ENCODE results near the gene PARD3B.

The PARD3B gene

GRCh38 chr2:205654878-205655605, 1109.8 kb downstream of the PARD3B start:
- in situ Hi-C loops (cut with MboI; ENCODE audit: low sequenced_read_pairs): no loop called here
- H3K9me3 ChIP-seq: no peaks in the 10 kb centered on the region
- peaks cover 7% of the 10 kb centered on the region for H3K4me1 ChIP-seq
- no peaks in the 10 kb centered on the region for H3K36me3 ChIP-seq (replicated peaks)
- no peak overlapping the region for H3K4me3 ChIP-seq
- H3K27me3 ChIP-seq (ENCODE audit: low read depth): no peaks in the 10 kb centered on the region; the same call in 1 of the 2 replicates
- no peak for DNase-seq (ENCODE audit: low spot score in 2 of 2)

DNA sequence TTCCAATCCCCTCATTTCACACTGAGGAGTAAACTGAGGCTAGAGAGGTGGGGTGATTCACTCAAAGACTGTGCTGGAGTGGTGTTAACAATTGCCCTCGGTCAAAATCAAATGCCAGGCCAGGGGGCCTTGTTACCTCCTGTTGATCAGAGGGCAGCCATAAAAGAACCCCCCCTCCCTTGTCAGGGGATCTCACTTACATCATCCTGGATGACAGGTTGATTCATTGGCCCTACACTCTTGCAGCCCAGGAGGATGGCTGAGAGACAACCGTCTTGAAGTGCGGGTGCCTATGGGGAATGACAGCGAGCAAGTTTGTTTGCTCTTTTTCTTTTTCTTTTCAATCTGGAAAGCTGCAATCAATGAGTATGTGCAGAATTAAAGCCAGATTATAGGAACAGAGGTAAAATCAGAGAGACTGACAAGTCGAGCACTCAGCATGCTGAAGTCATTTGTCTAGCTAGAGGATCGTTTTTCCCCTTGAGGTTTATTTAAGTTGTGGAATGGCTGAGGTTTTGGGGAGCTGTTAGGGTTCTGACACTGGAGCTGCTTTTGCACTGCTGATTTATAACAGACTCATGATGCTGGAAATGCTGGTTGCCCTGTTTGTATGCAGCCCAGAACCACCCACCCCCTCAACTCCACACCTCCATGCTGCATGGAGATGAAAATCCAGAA, 1110.6 kb downstream of the PARD3B start:
- no peak overlapping the region for H3K4me3 ChIP-seq
- H3K27me3 ChIP-seq (ENCODE audit: low read depth): peaks cover 3% of the 10 kb centered on the region; the same call in 1 of the 2 replicates
- in situ Hi-C loops (cut with MboI; ENCODE audit: low sequenced_read_pairs): no loop called here
- H3K9me3 ChIP-seq: no peaks in the 10 kb centered on the region
- H3K36me3 ChIP-seq (replicated peaks): no peaks in the 10 kb centered on the region
- no peak for DNase-seq (ENCODE audit: low spot score in 2 of 2)
- no peaks in the 10 kb centered on the region; the same call in 1 of the 2 replicates for H3K4me1 ChIP-seq

- H3K9me3 ChIP-seq: no peaks in the 10 kb centered on the region
- H3K36me3 ChIP-seq (replicated peaks): no peaks in the 10 kb centered on the region
- H3K4me1 ChIP-seq: no peaks in the 10 kb centered on the region
- H3K4me3 ChIP-seq: no peak overlapping the region
- in situ Hi-C loops (cut with MboI; ENCODE audit: low sequenced_read_pairs): no loop called here
- DNase-seq (ENCODE audit: low spot score in 2 of 2): no peak
- H3K27me3 ChIP-seq (ENCODE audit: low read depth): peaks cover 3% of the 10 kb centered on the region; the same call in 1 of the 2 replicates
Observed at GRCh38 chr2:205656461-205656860, 1111.2 kb downstream of the PARD3B start.

GRCh38 chr2:205656941-205657340, 1111.7 kb downstream of the PARD3B start:
- Histone ChIP-seq H3K4me1 (no peaks in the 10 kb centered on the region), H3K9me3 (no peaks in the 10 kb centered on the region), H3K27me3 (ENCODE audit: low read depth) (peaks cover 3% of the 10 kb centered on the region; the same call in 1 of the 2 replicates), H3K4me3 (no peak overlapping the region), H3K36me3 (replicated peaks) (no peaks in the 10 kb centered on the region)
- in situ Hi-C loops (cut with MboI; ENCODE audit: low sequenced_read_pairs): no loop called here
- no peak for DNase-seq (ENCODE audit: low spot score in 2 of 2)

DNA sequence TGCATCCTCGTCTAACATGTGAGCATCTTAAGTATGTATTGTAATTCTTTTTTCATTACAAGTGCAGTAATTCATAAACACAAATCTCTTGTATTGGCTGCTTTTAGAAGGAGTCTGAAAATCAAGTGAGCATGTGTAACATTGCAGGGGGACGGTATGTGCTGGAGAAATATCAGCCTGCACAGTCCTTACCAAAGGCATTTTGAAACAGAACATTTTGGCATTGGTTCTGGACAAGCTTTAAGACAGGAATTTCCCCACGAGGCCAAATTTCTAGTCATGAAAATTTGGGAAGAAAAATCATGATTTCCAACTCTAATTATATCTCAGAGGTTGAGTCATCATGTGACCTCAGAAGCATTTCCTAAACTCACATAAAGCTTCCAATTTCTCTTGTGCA, 1112.3 kb downstream of the PARD3B start:
- in situ Hi-C loops (cut with MboI; ENCODE audit: low sequenced_read_pairs): no loop called here
- Histone ChIP-seq H3K4me1 (no peaks in the 10 kb centered on the region), H3K4me3 (no peak overlapping the region), H3K9me3 (no peaks in the 10 kb centered on the region), H3K27me3 (ENCODE audit: low read depth) (peaks cover 3% of the 10 kb centered on the region; the same call in 1 of the 2 replicates), H3K36me3 (replicated peaks) (no peaks in the 10 kb centered on the region)
- DNase-seq (ENCODE audit: low spot score in 2 of 2): no peak

- H3K4me1 ChIP-seq: no peaks in the 10 kb centered on the region
Observed at GRCh38 chr2:205658068-205658467, 1112.8 kb downstream of the PARD3B start.

DNA sequence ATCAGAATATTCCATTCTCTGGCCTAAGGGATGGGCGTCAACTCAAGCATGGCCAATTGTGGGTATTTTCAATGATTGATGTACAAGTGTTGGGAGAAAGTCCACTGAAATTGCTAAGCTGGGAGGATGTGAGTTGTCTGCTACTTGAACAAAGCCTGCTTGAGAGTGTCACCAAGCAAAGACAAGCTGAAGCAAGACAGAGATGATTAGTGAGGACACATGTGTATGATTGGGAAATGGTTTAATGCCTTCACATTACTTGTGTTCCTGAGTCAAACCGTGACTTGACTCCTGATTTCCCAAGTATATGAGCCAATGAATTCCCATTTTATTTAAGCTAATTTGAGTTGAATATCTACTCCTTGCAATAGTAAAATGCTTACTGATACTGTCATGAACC, 1113.3 kb downstream of the PARD3B start:
- in situ Hi-C loops (cut with MboI; ENCODE audit: low sequenced_read_pairs): no loop called here
- peaks cover 3% of the 10 kb centered on the region; the same call in 1 of the 2 replicates for H3K27me3 ChIP-seq (ENCODE audit: low read depth)
- H3K36me3 ChIP-seq (replicated peaks): no peaks in the 10 kb centered on the region
- no peak overlapping the region for H3K4me3 ChIP-seq
- DNase-seq (ENCODE audit: low spot score in 2 of 2): no peak
- H3K9me3 ChIP-seq: no peaks in the 10 kb centered on the region
- H3K4me1 ChIP-seq: no peaks in the 10 kb centered on the region

More at GRCh38 chr2:205658068-205658467, 1112.8 kb downstream of the PARD3B start:
- in situ Hi-C loops (cut with MboI; ENCODE audit: low sequenced_read_pairs): no loop called here
- Histone ChIP-seq H3K27me3 (ENCODE audit: low read depth) (peaks cover 3% of the 10 kb centered on the region; the same call in 1 of the 2 replicates), H3K36me3 (replicated peaks) (no peaks in the 10 kb centered on the region), H3K4me3 (no peak overlapping the region), H3K9me3 (no peaks in the 10 kb centered on the region)
- no peak for DNase-seq (ENCODE audit: low spot score in 2 of 2)

- Histone ChIP-seq H3K9me3 (no peaks in the 10 kb centered on the region), H3K27me3 (ENCODE audit: low read depth) (peaks cover 3% of the 10 kb centered on the region; the same call in 1 of the 2 replicates), H3K4me3 (no peak overlapping the region), H3K4me1 (no peaks in the 10 kb centered on the region), H3K36me3 (replicated peaks) (no peaks in the 10 kb centered on the region)
- in situ Hi-C loops (cut with MboI; ENCODE audit: low sequenced_read_pairs): no loop called here
- no peak for DNase-seq (ENCODE audit: low spot score in 2 of 2)
Observed at GRCh38 chr2:205659922-205660321, 1114.6 kb downstream of the PARD3B start.

DNA sequence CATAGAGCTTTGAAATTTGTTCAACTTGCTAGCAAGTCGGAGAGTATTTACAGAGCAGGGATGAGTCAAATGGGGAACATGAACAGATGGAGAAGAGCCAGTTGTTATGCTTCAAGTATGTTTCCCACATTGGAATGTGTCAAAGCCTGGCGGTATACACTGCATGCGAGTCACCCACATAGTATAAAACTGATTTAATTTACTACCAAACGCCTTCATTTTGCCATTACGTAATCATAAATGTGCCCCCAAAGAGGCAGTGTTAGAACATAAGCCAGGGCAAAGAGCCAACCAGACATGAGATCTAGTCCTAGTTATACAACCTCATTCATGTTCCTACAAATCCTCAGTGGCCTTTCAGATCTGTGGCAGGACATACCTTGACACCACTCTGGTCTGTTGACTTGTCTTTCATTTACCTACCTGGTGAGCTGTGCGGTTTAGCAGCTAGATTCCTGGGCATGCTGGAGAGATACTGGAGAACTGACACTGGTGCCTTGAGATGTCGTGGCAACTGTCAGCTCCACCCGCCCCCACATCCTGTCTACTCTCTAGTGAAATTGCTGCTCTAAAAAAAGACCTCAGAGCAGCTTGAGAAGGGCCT, 1115.3 kb downstream of the PARD3B start:
- in situ Hi-C loops (cut with MboI; ENCODE audit: low sequenced_read_pairs): no loop called here
- Histone ChIP-seq H3K9me3 (no peaks in the 10 kb centered on the region), H3K27me3 (ENCODE audit: low read depth) (peaks cover 3% of the 10 kb centered on the region; the same call in 1 of the 2 replicates), H3K36me3 (replicated peaks) (no peaks in the 10 kb centered on the region), H3K4me1 (no peaks in the 10 kb centered on the region; the same call in 1 of the 2 replicates), H3K4me3 (no peak overlapping the region)
- no peak for DNase-seq (ENCODE audit: low spot score in 2 of 2)

GRCh38 chr2:205661281-205661680, 1116.0 kb downstream of the PARD3B start:
- Histone ChIP-seq H3K36me3 (replicated peaks) (no peaks in the 10 kb centered on the region), H3K4me3 (no peak overlapping the region), H3K4me1 (no peaks in the 10 kb centered on the region; the same call in 1 of the 2 replicates), H3K9me3 (no peaks in the 10 kb centered on the region), H3K27me3 (ENCODE audit: low read depth) (peaks cover 3% of the 10 kb centered on the region; the same call in 1 of the 2 replicates)
- no peak for DNase-seq (ENCODE audit: low spot score in 2 of 2)
- in situ Hi-C loops (cut with MboI; ENCODE audit: low sequenced_read_pairs): no loop called here

- H3K4me3 ChIP-seq: no peak overlapping the region
Observed at GRCh38 chr2:205662206-205662965, 1117.1 kb downstream of the PARD3B start.

GRCh38 chr2:205665791-205666190, 1120.5 kb downstream of the PARD3B start:
- in situ Hi-C loops (cut with MboI; ENCODE audit: low sequenced_read_pairs): no loop called here
- Histone ChIP-seq H3K27me3 (ENCODE audit: low read depth) (no peaks in the 10 kb centered on the region), H3K4me3 (no peak overlapping the region), H3K36me3 (replicated peaks) (no peaks in the 10 kb centered on the region), H3K9me3 (no peaks in the 10 kb centered on the region), H3K4me1 (no peaks in the 10 kb centered on the region; the same call in 1 of the 2 replicates)
- no peak for DNase-seq (ENCODE audit: low spot score in 2 of 2)

More at GRCh38 chr2:205662206-205662965, 1117.1 kb downstream of the PARD3B start:
- Histone ChIP-seq H3K27me3 (ENCODE audit: low read depth) (peaks cover 3% of the 10 kb centered on the region; the same call in 1 of the 2 replicates), H3K9me3 (no peaks in the 10 kb centered on the region), H3K36me3 (replicated peaks) (no peaks in the 10 kb centered on the region), H3K4me1 (no peaks in the 10 kb centered on the region; the same call in 1 of the 2 replicates)
- in situ Hi-C loops (cut with MboI; ENCODE audit: low sequenced_read_pairs): no loop called here
- DNase-seq (ENCODE audit: low spot score in 2 of 2): no peak

Measured in HAP-1 (cell line).